Measurements from ENCODE around the gene NEDD4L. TPM values are rescaled to one million over a fixed set of nuclear protein-coding genes. Genes with fewer than 3 reads are reported as not detected.

NEDD4L gene
- total and polyA plus RNA-seq, 7 donors: 52.0 to 104 (median 57.4) TPM

DNA sequence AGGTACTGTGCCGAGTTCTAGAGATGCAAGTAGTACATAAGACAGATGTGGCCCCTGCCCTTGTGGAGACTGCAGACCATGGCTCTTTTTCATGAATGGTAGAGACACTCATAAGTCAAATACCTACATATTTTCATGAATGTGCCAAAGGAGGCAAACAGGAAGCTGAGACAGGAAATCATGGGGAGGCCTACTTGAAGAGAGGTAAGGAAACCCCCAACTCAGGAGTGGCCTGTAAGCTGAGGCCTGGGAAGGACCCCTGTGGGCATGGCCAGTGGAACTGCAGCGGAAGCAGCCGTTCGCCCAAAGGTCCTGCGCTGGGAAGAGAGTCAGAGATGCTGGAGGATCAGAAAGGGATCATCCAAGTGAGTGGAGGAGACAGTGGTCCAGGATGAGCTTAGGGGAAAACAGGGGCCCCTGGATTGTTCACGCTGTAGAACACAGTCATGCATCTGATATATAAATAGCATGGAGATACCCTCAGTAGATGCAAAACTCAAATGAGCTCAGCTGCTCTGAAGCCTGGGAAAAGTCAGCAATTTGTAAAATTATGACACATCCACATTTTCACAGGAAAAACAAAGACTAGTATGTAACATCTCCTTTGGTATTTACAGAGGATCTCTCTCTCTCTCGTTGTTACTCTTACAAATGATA, 228.9 kb downstream of the NEDD4L start:
- H3K4me3 ChIP-seq: no peak overlapping the region
- DNase-seq: no peak
- WGBS, 2 donors: 80 to 94% methylated on average over 7 of the region's 7 CpGs
- no peaks in the 10 kb centered on the region for H3K9me3 ChIP-seq
- intact Hi-C loops (cut with DNase I): no loop called here
- H3K27me3 ChIP-seq: no peaks in the 10 kb centered on the region
- H3K36me3 ChIP-seq: no peaks in the 10 kb centered on the region
- TF ChIP-seq EP300 (IDR thresholded peaks at IDR 0.05) (no peak), POLR2AphosphoS5 (IDR thresholded peaks at IDR 0.05) (no peak), POLR2A (IDR thresholded peaks at IDR 0.05) (no peak)
- TF ChIP-seq, protein P1, sequence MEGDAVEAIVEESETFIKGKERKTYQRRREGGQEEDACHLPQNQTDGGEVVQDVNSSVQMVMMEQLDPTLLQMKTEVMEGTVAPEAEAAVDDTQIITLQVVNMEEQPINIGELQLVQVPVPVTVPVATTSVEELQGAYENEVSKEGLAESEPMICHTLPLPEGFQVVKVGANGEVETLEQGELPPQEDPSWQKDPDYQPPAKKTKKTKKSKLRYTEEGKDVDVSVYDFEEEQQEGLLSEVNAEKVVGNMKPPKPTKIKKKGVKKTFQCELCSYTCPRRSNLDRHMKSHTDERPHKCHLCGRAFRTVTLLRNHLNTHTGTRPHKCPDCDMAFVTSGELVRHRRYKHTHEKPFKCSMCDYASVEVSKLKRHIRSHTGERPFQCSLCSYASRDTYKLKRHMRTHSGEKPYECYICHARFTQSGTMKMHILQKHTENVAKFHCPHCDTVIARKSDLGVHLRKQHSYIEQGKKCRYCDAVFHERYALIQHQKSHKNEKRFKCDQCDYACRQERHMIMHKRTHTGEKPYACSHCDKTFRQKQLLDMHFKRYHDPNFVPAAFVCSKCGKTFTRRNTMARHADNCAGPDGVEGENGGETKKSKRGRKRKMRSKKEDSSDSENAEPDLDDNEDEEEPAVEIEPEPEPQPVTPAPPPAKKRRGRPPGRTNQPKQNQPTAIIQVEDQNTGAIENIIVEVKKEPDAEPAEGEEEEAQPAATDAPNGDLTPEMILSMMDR (IDR thresholded peaks at IDR 0.05): no peak
- no peak overlapping the region for H3K27ac ChIP-seq
- H3K4me1 ChIP-seq: peaks cover 0 to 33% (median 29%) of the 10 kb centered on the region in 4 donors

DNA sequence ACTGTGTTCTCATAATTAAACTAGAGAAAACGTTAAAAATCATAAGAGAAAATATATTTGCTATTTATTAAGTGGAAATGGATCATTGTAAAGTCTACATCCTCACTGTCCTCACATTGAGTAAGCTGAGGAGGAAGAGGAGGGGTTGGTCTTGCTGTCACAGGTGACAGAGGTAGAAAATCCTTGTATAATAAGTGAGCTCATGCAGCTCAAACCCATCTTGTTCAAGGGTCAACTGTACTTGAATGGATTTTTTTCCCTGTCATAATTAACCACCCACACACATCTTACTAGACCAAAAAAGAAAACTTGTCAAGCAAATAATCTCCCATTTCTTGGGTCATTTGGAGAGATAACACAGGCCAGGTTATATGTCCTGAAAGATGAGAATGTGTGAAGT, 231.2 kb downstream of the NEDD4L start:
- no peak overlapping the region for H3K27ac ChIP-seq
- no peaks in the 10 kb centered on the region for H3K27me3 ChIP-seq
- WGBS, 2 donors: 42 to 86% methylated on average over 1 of the region's 1 CpG
- no peaks in the 10 kb centered on the region for H3K9me3 ChIP-seq
- TF ChIP-seq, protein P1 (IDR thresholded peaks at IDR 0.05): no peak
- TF ChIP-seq POLR2AphosphoS5 (IDR thresholded peaks at IDR 0.05) (no peak), EP300 (IDR thresholded peaks at IDR 0.05) (no peak), POLR2A (IDR thresholded peaks at IDR 0.05) (no peak)
- H3K4me3 ChIP-seq: no peak overlapping the region
- H3K4me1 ChIP-seq: peaks cover 0 to 33% (median 23%) of the 10 kb centered on the region in 4 donors
- no peak for DNase-seq
- intact Hi-C loops (cut with DNase I): no loop called here
- H3K36me3 ChIP-seq: no peaks in the 10 kb centered on the region

DNA sequence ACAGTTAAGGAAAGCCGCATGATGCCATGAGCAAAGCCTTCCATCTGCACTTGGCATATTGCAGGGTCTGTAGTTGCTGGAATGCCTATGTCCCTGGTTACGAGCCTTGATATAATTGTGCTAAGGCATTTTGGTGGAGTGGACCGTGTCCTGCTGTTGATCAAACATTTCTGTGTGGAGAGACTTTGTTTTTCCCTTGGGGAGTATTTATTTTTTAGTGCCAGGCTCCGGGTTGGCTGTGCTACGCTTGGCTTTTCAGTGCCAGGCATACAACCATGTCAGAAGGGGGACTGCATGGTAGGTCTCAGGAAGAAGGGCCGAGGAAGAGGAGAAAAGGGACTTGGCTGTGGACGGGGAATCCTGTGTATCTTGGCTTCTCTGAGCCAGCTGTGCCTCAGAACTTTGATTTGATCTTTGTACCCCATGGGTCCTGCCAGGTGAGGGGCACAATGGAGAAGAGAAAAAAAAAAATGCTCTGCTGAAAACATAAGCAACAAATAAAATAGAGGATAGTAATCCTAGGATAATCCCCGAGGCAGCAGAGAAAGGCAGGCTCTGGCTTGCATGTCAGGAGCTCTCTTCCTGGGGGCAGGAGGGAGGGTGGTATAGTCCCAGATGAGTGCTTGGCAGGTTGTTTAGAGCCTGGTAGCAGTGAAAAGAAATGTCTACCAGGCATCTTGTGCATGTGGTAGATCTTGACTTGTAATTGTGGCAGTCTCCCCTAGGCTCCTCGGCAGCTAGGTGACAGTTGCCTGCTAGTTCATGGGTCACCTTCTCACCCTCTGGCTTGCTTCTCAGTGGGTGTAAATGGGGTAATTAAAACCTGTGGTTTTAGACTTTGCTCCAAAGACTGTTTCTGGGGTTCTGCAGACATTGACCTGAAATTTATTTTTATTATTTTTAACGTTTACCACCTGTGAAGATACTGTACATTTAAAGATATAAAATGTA, 233.0 kb downstream of the NEDD4L start:
- no peak for DNase-seq
- intact Hi-C loops (cut with DNase I): no loop called here
- WGBS, 2 donors: 25 to 71% methylated on average over 10 of the region's 10 CpGs
- Histone ChIP-seq H3K36me3 (no peaks in the 10 kb centered on the region), H3K27ac (peak overlapping the region in 3 of 4 donors; percentile 43 to 67 (median 49)), H3K27me3 (no peaks in the 10 kb centered on the region), H3K4me1 (peaks cover 0 to 25% (median 18%) of the 10 kb centered on the region in 4 donors), H3K4me3 (no peak overlapping the region), H3K9me3 (no peaks in the 10 kb centered on the region)
- TF ChIP-seq EP300 (IDR thresholded peaks at IDR 0.05) (no peak), POLR2AphosphoS5 (IDR thresholded peaks at IDR 0.05) (no peak), POLR2A (IDR thresholded peaks at IDR 0.05) (no peak)
- TF ChIP-seq, protein P1 (IDR thresholded peaks at IDR 0.05): no peak

DNA sequence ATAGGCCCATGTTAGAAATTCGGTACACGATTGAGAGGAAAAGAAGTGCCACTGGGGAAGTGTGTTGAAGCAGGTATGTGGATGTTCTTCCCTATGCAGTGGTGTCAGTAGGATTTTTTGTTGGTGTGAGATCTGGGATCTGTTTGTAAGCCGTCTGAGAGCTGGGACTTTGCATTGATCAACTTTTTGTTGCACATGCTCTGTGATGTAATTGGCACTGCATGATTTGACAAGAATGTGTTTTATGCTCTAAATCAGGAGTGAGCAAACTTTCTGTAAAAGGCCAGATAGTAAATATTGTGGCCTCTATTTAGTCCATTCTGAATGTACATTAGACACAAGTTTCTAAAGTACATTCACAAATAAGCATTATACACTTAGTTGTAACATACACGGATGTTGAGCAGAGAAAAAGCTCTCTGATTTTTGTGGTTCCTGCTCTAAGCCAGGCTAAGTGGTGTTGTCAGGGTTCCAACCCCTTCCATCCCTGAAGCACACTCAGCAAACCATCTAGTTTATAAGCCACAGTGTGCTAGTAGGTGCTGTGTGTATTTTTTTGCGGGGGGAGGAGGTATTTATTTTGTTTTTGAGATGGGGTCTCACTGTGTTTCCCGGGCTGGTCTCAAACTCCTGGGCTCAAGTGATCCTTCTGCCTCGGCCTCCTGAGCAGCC, 235.6 kb downstream of the NEDD4L start:
- Histone ChIP-seq H3K27me3 (no peaks in the 10 kb centered on the region), H3K9me3 (no peaks in the 10 kb centered on the region), H3K4me1 (peaks cover 0 to 24% (median 18%) of the 10 kb centered on the region in 4 donors), H3K4me3 (no peak overlapping the region), H3K36me3 (no peaks in the 10 kb centered on the region), H3K27ac (no peak overlapping the region)
- intact Hi-C loops (cut with DNase I): no loop called here
- no peak for DNase-seq
- no peak for TF ChIP-seq POLR2AphosphoS5 (IDR thresholded peaks at IDR 0.05)
- TF ChIP-seq, protein P1 (IDR thresholded peaks at IDR 0.05): no peak
- WGBS, 2 donors: 72 to 87% methylated on average over 7 of the region's 7 CpGs

Measured in sigmoid colon (tissue), 7 donors.